Medulla oblongata (tissue), 1 donor: ENCODE results near the gene RIGI.
"Not testable (repeated sequence)": the region's sequence is repeated elsewhere in the genome, so short reads cannot be mapped to it uniquely, and the experiment has no call there.

Source experiments
- DNase-seq: peaks from one replicate; pipeline ENCODE4 v3.0.0-alpha.2; 2015; ENCODE audit errors: extremely low spot score

RIGI gene

DNA sequence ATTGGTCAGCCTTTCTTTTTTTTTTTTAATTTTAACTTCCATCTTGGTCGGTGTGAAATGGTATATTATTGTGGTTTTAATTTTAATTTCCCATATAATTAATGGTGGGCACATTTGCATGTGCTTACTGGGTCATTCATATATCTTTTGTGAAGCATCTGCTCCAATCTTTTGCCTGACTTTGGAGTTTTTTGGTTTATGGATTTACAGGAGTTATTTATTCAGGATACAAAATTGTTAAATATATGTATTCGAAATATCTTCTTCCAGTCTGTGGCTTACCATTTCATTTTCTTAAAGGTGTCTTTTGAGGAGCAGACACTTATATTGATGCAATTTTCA, 682 bp upstream of the RIGI start:
- peak; percentile 16 for DNase-seq

DNA sequence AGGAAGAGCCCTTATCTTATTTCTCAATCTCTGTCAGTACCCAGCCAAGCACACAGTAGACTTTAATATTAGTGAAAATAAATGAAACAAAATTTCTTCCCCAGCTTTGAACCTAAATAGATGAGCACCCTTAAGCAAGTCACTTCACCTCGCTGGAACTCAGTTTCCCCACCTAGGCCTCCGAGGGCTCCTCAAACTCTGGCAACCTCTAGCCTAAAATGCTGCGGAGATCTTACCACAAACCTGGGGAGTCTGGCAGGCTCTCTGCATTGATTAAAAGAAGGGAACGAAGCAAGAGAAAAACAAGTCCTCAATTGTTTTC, 326 bp downstream of the RIGI start:
- no peak for DNase-seq

DNA sequence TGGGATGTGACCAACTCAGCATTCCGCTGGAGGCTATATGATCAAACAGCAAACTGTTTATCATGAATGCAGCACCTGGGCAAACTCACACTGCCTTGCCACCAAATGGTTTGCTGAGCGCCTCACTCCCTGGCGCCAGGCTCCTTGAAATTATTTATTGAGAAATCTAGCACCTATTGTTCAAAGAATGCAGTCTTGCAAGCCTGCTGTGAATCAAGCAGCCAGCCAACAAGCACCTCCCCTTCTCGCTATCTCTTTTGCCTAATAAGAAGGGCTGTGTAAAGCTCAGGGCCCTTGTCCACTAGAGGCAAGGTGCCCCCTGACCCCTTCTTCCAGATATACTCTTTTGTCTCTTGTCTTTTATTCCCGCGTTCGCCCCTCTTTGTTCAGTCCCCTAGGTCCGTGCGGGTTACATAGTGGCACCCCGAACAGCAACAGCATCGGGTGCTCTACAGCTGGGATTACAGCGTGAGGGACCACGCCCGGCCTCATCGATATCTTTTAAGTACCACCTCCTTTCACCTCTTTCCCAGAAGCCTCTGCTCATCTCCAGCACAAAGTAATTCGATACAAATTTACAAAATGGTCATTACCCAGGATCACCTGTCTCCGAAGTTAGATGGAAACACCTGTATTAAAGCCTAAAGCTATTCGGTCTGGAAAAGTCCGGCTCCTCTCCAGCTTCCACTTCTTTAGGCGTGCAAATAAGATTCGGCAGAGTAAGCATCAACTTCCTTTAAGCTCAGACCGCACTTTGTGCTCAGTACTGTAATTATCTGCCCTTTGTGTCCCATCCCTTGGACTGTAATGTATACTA, 896 bp downstream of the RIGI start:
- DNase-seq = peak; percentile 55

DNA sequence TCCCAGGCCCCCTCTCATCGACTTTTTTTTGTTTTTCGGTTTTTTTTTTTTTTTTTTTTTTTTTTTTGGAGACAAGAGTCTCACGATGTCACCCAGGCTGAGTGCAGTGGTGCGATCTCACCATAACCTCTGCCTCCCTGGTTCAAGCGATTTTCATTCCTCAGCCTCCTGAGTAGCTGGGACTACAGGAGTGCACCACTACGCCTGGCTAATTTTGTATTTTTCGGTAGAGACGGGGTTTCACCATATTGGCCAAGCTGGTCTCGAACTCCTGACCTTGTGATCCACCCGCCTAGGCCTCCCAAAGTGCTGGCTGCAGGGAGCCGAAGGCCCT, 1.5 kb downstream of the RIGI start:
- DNase-seq = not testable (repeated sequence)

DNA sequence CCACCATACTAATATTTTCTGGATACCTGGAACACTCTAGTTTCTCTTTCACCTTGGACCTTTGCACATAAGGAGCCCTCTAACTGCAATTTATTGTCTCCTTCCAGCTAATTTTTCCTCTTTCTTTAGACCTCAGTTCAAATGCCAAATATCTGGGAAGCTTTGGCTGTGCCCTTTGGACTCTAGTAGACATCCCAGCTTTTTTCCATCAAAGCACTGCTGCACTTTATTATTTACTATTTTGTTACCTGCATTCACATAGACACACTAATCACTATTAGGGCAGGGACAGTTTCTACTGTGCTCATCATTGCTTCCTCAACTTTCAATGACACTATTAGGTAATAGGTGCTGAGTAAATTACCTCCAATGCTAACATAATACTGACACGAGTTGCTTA, 2.1 kb downstream of the RIGI start:
- DNase-seq = no peak

DNA sequence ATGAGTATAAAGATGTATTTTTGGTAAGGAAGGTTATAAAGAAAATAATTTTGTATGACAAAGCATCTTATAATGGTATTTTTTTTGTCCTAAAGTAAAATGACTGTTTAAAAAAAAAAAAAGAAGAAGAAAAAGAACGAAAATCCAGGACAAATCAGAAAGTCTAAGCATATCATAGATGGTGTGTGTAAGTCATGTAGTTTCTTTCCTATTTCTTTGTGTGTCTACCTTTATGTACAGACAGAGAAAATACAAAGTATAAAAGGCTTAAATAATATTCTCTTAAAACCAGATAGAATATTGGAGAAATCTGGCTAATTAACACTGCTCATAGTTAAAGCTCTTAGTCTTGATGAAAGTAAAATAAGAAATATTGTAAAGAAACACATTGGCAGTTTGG, 7.7 kb downstream of the RIGI start:
- no peak for DNase-seq

DNA sequence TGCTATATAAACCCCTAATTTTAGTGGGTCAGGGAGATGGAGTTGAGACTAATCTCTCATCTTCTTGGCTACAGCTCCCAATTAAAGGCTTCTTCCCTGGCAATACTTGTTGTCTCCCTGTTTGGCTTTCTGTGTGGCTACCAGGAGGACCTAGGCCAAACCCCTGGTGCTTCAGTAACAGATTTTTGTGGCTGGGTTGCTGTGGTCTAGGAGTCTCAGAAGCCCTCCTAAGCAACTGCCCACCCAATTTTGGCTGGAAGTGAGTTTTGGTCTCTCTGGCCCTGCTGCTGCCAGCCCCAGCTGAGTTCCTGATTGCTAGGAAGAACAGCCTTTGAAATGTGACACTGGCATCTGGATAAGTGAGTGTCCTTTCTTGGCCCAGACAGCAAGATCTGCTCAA, 9.8 kb downstream of the RIGI start:
- no peak for DNase-seq

- DNase-seq = no peak
These were observed 17.3 kb downstream of the RIGI start for GRCh38 chr9:32508728-32509127.

GRCh38 chr9:32503008-32503407, 23.0 kb downstream of the RIGI start:
- DNase-seq = no peak

DNA sequence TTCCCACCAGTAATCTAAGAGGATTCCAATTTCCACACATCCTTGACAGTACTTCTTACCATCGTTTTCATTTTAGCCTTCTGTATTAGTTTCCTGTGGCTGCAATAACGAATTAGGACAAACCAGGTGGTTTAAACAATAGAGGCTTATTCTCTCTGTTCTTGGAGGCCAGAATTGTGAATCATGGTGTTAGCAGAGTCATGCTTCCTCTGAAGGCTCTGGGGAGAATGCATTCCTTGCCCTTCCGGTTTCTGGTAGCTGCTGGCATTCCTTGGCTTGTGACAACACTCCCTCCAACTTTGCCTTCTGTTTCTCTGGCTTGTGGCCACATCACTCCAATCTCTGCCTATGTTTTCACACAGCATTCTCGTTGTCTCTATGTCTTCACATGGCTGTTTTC, 23.5 kb downstream of the RIGI start:
- no peak for DNase-seq

- no peak for DNase-seq
These were observed 24.1 kb downstream of the RIGI start for GRCh38 chr9:32501868-32502267.

DNA sequence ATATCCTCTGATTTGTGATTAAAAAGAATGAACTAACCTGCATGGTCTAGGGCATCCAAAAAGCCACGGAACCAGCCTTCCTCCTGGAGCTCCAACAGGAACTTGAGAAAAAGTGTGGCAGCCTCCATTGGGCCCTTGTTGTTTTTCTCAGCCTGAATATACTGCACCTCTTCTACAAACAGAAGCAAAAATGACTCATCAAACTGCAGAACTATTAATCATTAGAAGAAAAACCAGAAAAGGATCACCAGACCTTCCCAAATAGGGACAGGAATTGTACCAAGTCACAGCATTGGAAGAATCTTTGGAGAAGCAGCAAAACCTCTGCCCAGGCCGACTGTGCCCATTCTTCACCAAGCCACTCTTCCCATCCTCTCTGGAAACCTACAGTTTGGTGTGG, 25.2 kb downstream of the RIGI start:
- DNase-seq = no peak

DNA sequence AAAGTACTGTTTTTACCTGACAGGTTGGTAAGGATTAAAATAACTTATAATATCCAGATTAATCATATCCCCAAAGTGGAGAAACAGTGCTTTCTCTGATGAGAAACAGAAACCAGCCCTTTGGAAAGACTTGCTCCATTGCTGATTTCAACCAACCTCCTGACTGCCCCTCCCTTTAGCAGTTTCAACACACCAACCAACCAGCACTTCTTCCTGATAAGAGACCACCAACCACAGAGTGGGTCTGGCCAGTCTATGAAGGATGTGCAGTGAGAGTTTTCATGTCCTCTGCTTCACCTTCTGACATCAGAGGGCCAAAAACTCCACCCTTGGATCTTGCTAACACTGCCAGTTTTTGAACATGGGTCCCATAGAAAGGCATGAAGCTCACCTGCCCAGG, 28.1 kb downstream of the RIGI start:
- DNase-seq = no peak

DNA sequence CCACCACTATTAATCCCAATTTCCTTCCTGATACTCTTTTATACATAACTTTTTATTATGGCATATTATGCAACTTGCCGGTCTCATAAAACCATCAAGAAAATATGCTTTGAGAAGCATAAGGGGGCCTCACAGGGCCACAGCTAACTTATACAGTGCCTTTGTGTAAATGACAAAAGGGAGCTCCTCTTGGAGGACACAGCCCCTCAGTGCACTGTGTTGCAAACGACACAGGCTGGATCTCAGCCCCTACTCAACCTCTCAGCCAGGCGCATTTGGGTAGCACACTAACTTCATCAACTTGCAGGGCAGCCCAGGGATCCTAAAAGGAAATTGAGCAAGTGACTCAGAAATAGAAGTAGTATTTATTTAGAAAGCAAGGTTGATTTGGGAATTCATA, 35.4 kb downstream of the RIGI start:
- DNase-seq = no peak

DNA sequence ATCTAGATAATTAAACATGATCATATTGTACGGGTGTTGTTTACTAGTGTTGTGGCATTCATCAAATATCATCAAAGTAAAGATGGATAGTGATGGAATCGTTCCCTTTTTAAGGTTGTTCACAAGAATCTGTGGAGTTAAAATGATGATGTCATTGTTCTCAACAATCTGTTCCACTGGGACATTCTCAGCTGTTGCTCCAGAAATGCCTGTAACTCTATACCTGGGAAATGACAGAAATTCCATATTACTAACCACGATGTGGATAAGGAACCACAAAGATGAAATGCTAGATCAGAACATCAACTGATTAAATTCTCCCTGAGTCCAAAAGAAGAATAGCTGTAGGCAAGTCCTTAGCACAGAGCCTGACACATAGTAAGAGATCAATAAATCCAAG, 38.0 kb downstream of the RIGI start:
- no peak for DNase-seq

DNA sequence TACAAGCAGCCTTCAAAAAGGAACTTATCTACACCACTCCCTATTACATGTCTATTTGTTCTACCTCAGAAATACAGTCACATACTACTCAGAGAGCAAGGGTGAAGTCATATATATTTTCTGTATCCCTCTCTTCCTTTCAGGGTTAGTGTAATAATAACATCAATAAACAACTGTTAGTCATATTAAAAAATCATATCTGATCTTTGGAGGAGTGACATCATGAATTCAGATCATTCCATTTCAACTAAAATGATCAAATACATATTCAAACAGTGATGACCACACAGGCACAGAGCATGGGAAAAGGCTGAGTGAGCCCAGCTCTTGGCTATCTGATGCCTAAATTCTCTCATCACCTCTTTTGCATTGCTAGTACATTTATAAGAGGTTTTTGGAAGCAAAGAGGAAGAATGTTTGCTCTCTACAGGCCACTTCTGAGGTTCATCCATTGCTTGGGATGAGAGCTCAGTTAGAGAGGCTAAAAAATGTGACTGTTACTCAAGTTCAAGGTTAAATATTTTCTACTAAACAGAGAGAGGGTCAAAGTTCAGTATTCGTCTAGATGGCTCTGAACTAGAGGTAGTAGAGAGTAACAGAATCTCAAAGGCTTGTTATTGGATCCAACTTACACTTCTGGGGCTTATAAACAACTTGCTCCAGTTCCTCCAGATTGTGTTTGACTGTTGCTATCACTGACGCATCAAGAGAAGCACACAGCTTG, 39.0 kb downstream of the RIGI start:
- no peak for DNase-seq

DNA sequence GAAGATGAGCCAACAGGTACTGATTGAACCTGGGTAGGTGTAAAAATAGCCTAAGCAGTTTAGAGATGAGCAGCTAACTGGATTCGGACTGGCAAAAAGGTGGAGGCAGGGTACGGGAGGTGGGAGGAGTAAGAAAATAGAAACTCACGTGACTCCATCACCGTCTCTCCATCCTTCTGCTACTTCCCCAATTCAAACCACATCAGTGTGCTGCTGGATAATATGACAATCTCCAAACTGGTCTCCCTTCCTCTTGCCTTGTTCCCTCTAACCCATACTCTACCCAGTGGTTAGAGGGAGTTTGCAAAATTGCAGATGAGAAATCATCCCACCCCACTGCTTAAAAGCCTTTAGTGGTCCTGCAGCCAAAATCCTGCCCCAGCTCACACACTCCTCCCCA, 42.7 kb downstream of the RIGI start:
- no peak for DNase-seq
